Subcutaneous abdominal adipose tissue (tissue), 5 donors: Measurements from ENCODE around the gene SRSF9.
A peak's percentile ranks its signal among the peaks of the same experiment; 100 is the strongest.

Source experiments
- H3K27ac ChIP-seq: one replicate; pipeline ENCODE4 v1.7.0; 2013; ENCODE audit warnings: low read depth, mild to moderate bottlenecking, inconsistent platforms, low read length, moderate library complexity
- H3K27me3 ChIP-seq, 5 donors: one replicate each; pipeline ENCODE4 v1.7.0; 2013; ENCODE audit warnings: low read length in 5 of 5, inconsistent platforms in 1 of 5; ENCODE audit not compliant: control insufficient read depth in 5 of 5, insufficient read depth in 4 of 5
- H3K36me3 ChIP-seq, 5 donors: one replicate each; pipeline ENCODE4 v1.7.0; 2013; ENCODE audit warnings: low read length in 5 of 5; ENCODE audit not compliant: control insufficient read depth in 5 of 5, insufficient read depth in 5 of 5
- H3K4me1 ChIP-seq, 5 donors: one replicate each; pipeline ENCODE4 v1.7.0; 2013; ENCODE audit warnings: low read length in 5 of 5, mild to moderate bottlenecking in 3 of 5, moderate library complexity in 1 of 5; ENCODE audit not compliant: control insufficient read depth in 5 of 5, insufficient read depth in 5 of 5
- H3K4me3 ChIP-seq, 5 donors: one replicate each; pipeline ENCODE4 v1.7.0; 2013; ENCODE audit warnings: low read length in 5 of 5, low read depth in 1 of 5
- H3K9ac ChIP-seq, 5 donors: one replicate each; pipeline ENCODE4 v1.7.0; 2013; ENCODE audit warnings: low read length in 5 of 5, mild to moderate bottlenecking in 4 of 5, moderate library complexity in 3 of 5
- H3K9me3 ChIP-seq, 5 donors: one replicate each; pipeline ENCODE4 v1.7.0; 2013; ENCODE audit warnings: low read length in 5 of 5; ENCODE audit not compliant: control insufficient read depth in 5 of 5
- donor health status: healthy.
- donor health status: healthy.
- donor health status: healthy.
- donor health status: healthy.
- donor health status: healthy.

The SRSF9 gene

GRCh38 chr12:120439646-120440247 is 29.8 kb downstream of the SRSF9 start:
- no peak overlapping the region for H3K27ac ChIP-seq
- H3K27me3 ChIP-seq: no peaks in the 10 kb centered on the region
- peaks cover 15 to 40% (median 30%) of the 10 kb centered on the region in 5 donors for H3K36me3 ChIP-seq
- H3K4me1 ChIP-seq: peaks cover 2 to 23% (median 20%) of the 10 kb centered on the region in 5 donors
- no peak overlapping the region for H3K4me3 ChIP-seq
- no peaks in the 10 kb centered on the region for H3K9me3 ChIP-seq
- H3K9ac ChIP-seq: peak overlapping the region in 1 of 5 donors; percentile 1

GRCh38 chr12:120438495-120439198 is 30.9 kb downstream of the SRSF9 start:
- Histone ChIP-seq H3K9ac (peak overlapping the region; percentile 1 to 90 (median 81)), H3K27ac (peak overlapping the region; percentile 80), H3K4me1 (peaks cover 2 to 23% (median 20%) of the 10 kb centered on the region in 5 donors), H3K9me3 (no peaks in the 10 kb centered on the region), H3K36me3 (peaks cover 4 to 30% (median 22%) of the 10 kb centered on the region in 5 donors), H3K4me3 (peak overlapping the region; percentile 71 to 96 (median 85)), H3K27me3 (no peaks in the 10 kb centered on the region)

GRCh38 chr12:120437735-120438494 is 31.6 kb downstream of the SRSF9 start, which contains the start of gene COX6A1:
COX6A1 (plus strand) TSS chr12:120438113; CDS start chr12:120438127, 14 bp downstream.
- H3K4me3 ChIP-seq: peak within 1 kb of the TSS; percentile 71 to 96 (median 85)
- peaks cover 2 to 23% (median 20%) of the 10 kb centered on the region in 5 donors for H3K4me1 ChIP-seq
- peak within 1 kb of the TSS; percentile 81 to 90 (median 84) for H3K9ac ChIP-seq
- peak within 1 kb of the TSS; percentile 80 for H3K27ac ChIP-seq
- H3K27me3 ChIP-seq: peaks cover 0 to 3% (median 0%) of the 10 kb centered on the region in 5 donors
- peaks cover 3 to 23% (median 15%) of the 10 kb centered on the region in 5 donors for H3K36me3 ChIP-seq
- no peaks in the 10 kb centered on the region for H3K9me3 ChIP-seq

GRCh38 chr12:120432772-120433525 is 36.6 kb downstream of the SRSF9 start:
- H3K27ac ChIP-seq: no peak overlapping the region
- H3K27me3 ChIP-seq: peaks cover 0 to 7% (median 3%) of the 10 kb centered on the region in 5 donors
- H3K9me3 ChIP-seq: no peaks in the 10 kb centered on the region
- H3K4me1 ChIP-seq: peaks cover 2 to 6% (median 6%) of the 10 kb centered on the region in 5 donors
- no peak overlapping the region for H3K4me3 ChIP-seq
- no peaks in the 10 kb centered on the region for H3K36me3 ChIP-seq
- H3K9ac ChIP-seq: no peak overlapping the region

- Histone ChIP-seq H3K4me1 (no peaks in the 10 kb centered on the region), H3K9me3 (no peaks in the 10 kb centered on the region), H3K27ac (no peak overlapping the region), H3K27me3 (peaks cover 0 to 7% (median 3%) of the 10 kb centered on the region in 5 donors), H3K36me3 (no peaks in the 10 kb centered on the region), H3K9ac (no peak overlapping the region), H3K4me3 (no peak overlapping the region)
Measured at GRCh38 chr12:120429368-120429767, 40.2 kb downstream of the SRSF9 start.

- Histone ChIP-seq H3K9ac (no peak overlapping the region), H3K9me3 (no peaks in the 10 kb centered on the region), H3K27me3 (peaks cover 0 to 7% (median 3%) of the 10 kb centered on the region in 5 donors), H3K36me3 (no peaks in the 10 kb centered on the region), H3K4me3 (no peak overlapping the region), H3K4me1 (no peaks in the 10 kb centered on the region), H3K27ac (no peak overlapping the region)
Measured at GRCh38 chr12:120428597-120429229, 40.8 kb downstream of the SRSF9 start.

- no peak overlapping the region for H3K4me3 ChIP-seq
- H3K27me3 ChIP-seq: peaks cover 0 to 4% (median 3%) of the 10 kb centered on the region in 5 donors
- no peaks in the 10 kb centered on the region for H3K36me3 ChIP-seq
- peak overlapping the region in 1 of 5 donors; percentile 7 for H3K9ac ChIP-seq
- H3K27ac ChIP-seq: no peak overlapping the region
- no peaks in the 10 kb centered on the region for H3K4me1 ChIP-seq
- no peaks in the 10 kb centered on the region for H3K9me3 ChIP-seq
Measured at GRCh38 chr12:120425797-120426196, 43.8 kb downstream of the SRSF9 start.

GRCh38 chr12:120422892-120423456 is 46.6 kb downstream of the SRSF9 start:
- Histone ChIP-seq H3K27ac (no peak overlapping the region), H3K9me3 (no peaks in the 10 kb centered on the region), H3K9ac (no peak overlapping the region), H3K4me1 (no peaks in the 10 kb centered on the region), H3K36me3 (no peaks in the 10 kb centered on the region), H3K4me3 (no peak overlapping the region), H3K27me3 (no peaks in the 10 kb centered on the region)

GRCh38 chr12:120421701-120422100 is 47.8 kb downstream of the SRSF9 start:
- Histone ChIP-seq H3K4me3 (no peak overlapping the region), H3K27me3 (peaks cover 0 to 2% (median 0%) of the 10 kb centered on the region in 5 donors), H3K36me3 (no peaks in the 10 kb centered on the region), H3K4me1 (no peaks in the 10 kb centered on the region), H3K27ac (no peak overlapping the region), H3K9ac (no peak overlapping the region), H3K9me3 (no peaks in the 10 kb centered on the region)
